Measurements from ENCODE around the gene DPYSL5.

Gene DPYSL5

GRCh38 chr2:26970244-26970927 is 122.5 kb downstream of the DPYSL5 start, which contains the start of gene MAPRE3:
MAPRE3 (plus strand) TSS chr2:26970637; CDS start chr2:27022219, 51,582 bp downstream.
- H3K18ac ChIP-seq (ENCODE audit: low read length), result no peak within 1 kb of the TSS
- no peak within 1 kb of the TSS for H4K8ac ChIP-seq (ENCODE audit: low read depth, low read length)
- no peak within 1 kb of the TSS for H4K5ac ChIP-seq (ENCODE audit: low read length)
- no peaks in the 10 kb centered on the region for H3K36me3 ChIP-seq (ENCODE audit: control insufficient read depth, insufficient read depth, low read length)
- no peak within 1 kb of the TSS for H3K27ac ChIP-seq (ENCODE audit: low read depth, low read length)
- no peak within 1 kb of the TSS for H2BK5ac ChIP-seq (ENCODE audit: low read length)
- no peaks in the 10 kb centered on the region for H3K4me1 ChIP-seq (ENCODE audit: control insufficient read depth, low read depth, low read length)
- no peaks in the 10 kb centered on the region for H3K79me2 ChIP-seq (ENCODE audit: control insufficient read depth, insufficient read depth, low read length)
- no CpG with 5 or more reads among the region's 69 CpGs for WGBS (ENCODE audit: extremely low coverage, insufficient coverage, low lambda C conversion rate)
- H3K56ac ChIP-seq (ENCODE audit: low read length), result peak within 1 kb of the TSS; percentile 68
- peak; percentile 97 for DNase-seq
- no peak within 1 kb of the TSS for H2AK5ac ChIP-seq (ENCODE audit: low read length)
- no peak within 1 kb of the TSS for H2BK120ac ChIP-seq (ENCODE audit: low read depth, low read length)
- H2BK15ac ChIP-seq (replicated peaks; ENCODE audit: low read depth), result no peak within 1 kb of the TSS
- peaks cover 4% of the 10 kb centered on the region for H3K27me3 ChIP-seq (ENCODE audit: insufficient read depth, low read length, poor library complexity)
- H3K4me2 ChIP-seq (ENCODE audit: low read length), result peak within 1 kb of the TSS; percentile 95
- peak within 1 kb of the TSS; percentile 57 for H3K4me3 ChIP-seq (ENCODE audit: low read length)
- H3K23ac ChIP-seq (ENCODE audit: low read length), result no peak within 1 kb of the TSS
- peak within 1 kb of the TSS; percentile 62 for H3K9ac ChIP-seq (ENCODE audit: low read length)
- no peak within 1 kb of the TSS for H3K4ac ChIP-seq (ENCODE audit: low read depth, low read length)
- H3K79me1 ChIP-seq (ENCODE audit: low read length), result no peaks in the 10 kb centered on the region

- H2BK120ac ChIP-seq (ENCODE audit: low read depth, low read length), result no peak overlapping the region
- no peak overlapping the region for H3K18ac ChIP-seq (ENCODE audit: low read length)
- peaks cover 4% of the 10 kb centered on the region for H3K27me3 ChIP-seq (ENCODE audit: insufficient read depth, low read length, poor library complexity)
- WGBS (ENCODE audit: extremely low coverage, insufficient coverage, low lambda C conversion rate), result no CpG with 5 or more reads among the region's 34 CpGs
- H2BK5ac ChIP-seq (ENCODE audit: low read length), result no peak overlapping the region
- no peaks in the 10 kb centered on the region for H3K36me3 ChIP-seq (ENCODE audit: control insufficient read depth, insufficient read depth, low read length)
- H3K9ac ChIP-seq (ENCODE audit: low read length), result peak overlapping the region; percentile 62
- H3K56ac ChIP-seq (ENCODE audit: low read length), result peak overlapping the region; percentile 68
- no peaks in the 10 kb centered on the region for H3K79me2 ChIP-seq (ENCODE audit: control insufficient read depth, insufficient read depth, low read length)
- H3K23ac ChIP-seq (ENCODE audit: low read length), result no peak overlapping the region
- no peaks in the 10 kb centered on the region for H3K79me1 ChIP-seq (ENCODE audit: low read length)
- no peak overlapping the region for H2BK15ac ChIP-seq (replicated peaks; ENCODE audit: low read depth)
- H4K5ac ChIP-seq (ENCODE audit: low read length), result no peak overlapping the region
- H4K8ac ChIP-seq (ENCODE audit: low read depth, low read length), result no peak overlapping the region
- H2AK5ac ChIP-seq (ENCODE audit: low read length), result no peak overlapping the region
- peak overlapping the region; percentile 72 for H3K4me2 ChIP-seq (ENCODE audit: low read length)
- H3K4me1 ChIP-seq (ENCODE audit: control insufficient read depth, low read depth, low read length), result no peaks in the 10 kb centered on the region
- DNase-seq, result peak; percentile 57
- H3K27ac ChIP-seq (ENCODE audit: low read depth, low read length), result no peak overlapping the region
- H3K4ac ChIP-seq (ENCODE audit: low read depth, low read length), result no peak overlapping the region
- peak overlapping the region; percentile 38 for H3K4me3 ChIP-seq (ENCODE audit: low read length)
Observed at GRCh38 chr2:26970928-26971627, 123.1 kb downstream of the DPYSL5 start.

- no peak overlapping the region for H2AK5ac ChIP-seq (ENCODE audit: low read length)
- no peak overlapping the region for H4K8ac ChIP-seq (ENCODE audit: low read depth, low read length)
- no peak overlapping the region for H3K56ac ChIP-seq (ENCODE audit: low read length)
- no peaks in the 10 kb centered on the region for H3K79me1 ChIP-seq (ENCODE audit: low read length)
- no peak overlapping the region for H3K9ac ChIP-seq (ENCODE audit: low read length)
- DNase-seq, result no peak
- no peak overlapping the region for H3K4me2 ChIP-seq (ENCODE audit: low read length)
- H3K4me3 ChIP-seq (ENCODE audit: low read length), result no peak overlapping the region
- H3K4ac ChIP-seq (ENCODE audit: low read depth, low read length), result no peak overlapping the region
- no peak overlapping the region for H3K27ac ChIP-seq (ENCODE audit: low read depth, low read length)
- no peaks in the 10 kb centered on the region for H3K36me3 ChIP-seq (ENCODE audit: control insufficient read depth, insufficient read depth, low read length)
- H3K79me2 ChIP-seq (ENCODE audit: control insufficient read depth, insufficient read depth, low read length), result no peaks in the 10 kb centered on the region
- no peaks in the 10 kb centered on the region for H3K4me1 ChIP-seq (ENCODE audit: control insufficient read depth, low read depth, low read length)
- H4K5ac ChIP-seq (ENCODE audit: low read length), result no peak overlapping the region
- no peak overlapping the region for H2BK5ac ChIP-seq (ENCODE audit: low read length)
- H3K18ac ChIP-seq (ENCODE audit: low read length), result no peak overlapping the region
- no peak overlapping the region for H2BK15ac ChIP-seq (replicated peaks; ENCODE audit: low read depth)
- no peak overlapping the region for H3K23ac ChIP-seq (ENCODE audit: low read length)
- no peak overlapping the region for H2BK120ac ChIP-seq (ENCODE audit: low read depth, low read length)
- no CpG with 5 or more reads among the region's 9 CpGs for WGBS (ENCODE audit: extremely low coverage, insufficient coverage, low lambda C conversion rate)
- peaks cover 4% of the 10 kb centered on the region for H3K27me3 ChIP-seq (ENCODE audit: insufficient read depth, low read length, poor library complexity)
Observed at GRCh38 chr2:26971911-26972786, 124.2 kb downstream of the DPYSL5 start.

GRCh38 chr2:26974352-26974751 is 126.4 kb downstream of the DPYSL5 start:
- Histone ChIP-seq H2BK5ac (ENCODE audit: low read length) (no peak overlapping the region), H3K23ac (ENCODE audit: low read length) (no peak overlapping the region), H2BK15ac (replicated peaks; ENCODE audit: low read depth) (no peak overlapping the region), H3K4me1 (ENCODE audit: control insufficient read depth, low read depth, low read length) (no peaks in the 10 kb centered on the region), H2AK5ac (ENCODE audit: low read length) (no peak overlapping the region), H3K27me3 (ENCODE audit: insufficient read depth, low read length, poor library complexity) (no peaks in the 10 kb centered on the region), H2BK120ac (ENCODE audit: low read depth, low read length) (no peak overlapping the region), H3K27ac (ENCODE audit: low read depth, low read length) (no peak overlapping the region), H3K4me3 (ENCODE audit: low read length) (no peak overlapping the region), H3K18ac (ENCODE audit: low read length) (no peak overlapping the region), H3K4ac (ENCODE audit: low read depth, low read length) (no peak overlapping the region), H4K5ac (ENCODE audit: low read length) (no peak overlapping the region), H3K4me2 (ENCODE audit: low read length) (no peak overlapping the region), H3K9ac (ENCODE audit: low read length) (no peak overlapping the region), H3K56ac (ENCODE audit: low read length) (no peak overlapping the region), H4K8ac (ENCODE audit: low read depth, low read length) (no peak overlapping the region), H3K79me2 (ENCODE audit: control insufficient read depth, insufficient read depth, low read length) (no peaks in the 10 kb centered on the region), H3K36me3 (ENCODE audit: control insufficient read depth, insufficient read depth, low read length) (no peaks in the 10 kb centered on the region), H3K79me1 (ENCODE audit: low read length) (no peaks in the 10 kb centered on the region)
- DNase-seq, result no peak
- WGBS (ENCODE audit: extremely low coverage, insufficient coverage, low lambda C conversion rate), result no CpG with 5 or more reads among the region's 5 CpGs

- no CpG with 5 or more reads among the region's 2 CpGs for WGBS (ENCODE audit: extremely low coverage, insufficient coverage, low lambda C conversion rate)
- H3K4me3 ChIP-seq (ENCODE audit: low read length), result no peak overlapping the region
Observed at GRCh38 chr2:26975102-26975501, 127.2 kb downstream of the DPYSL5 start.

More at GRCh38 chr2:26975102-26975501, 127.2 kb downstream of the DPYSL5 start:
- Histone ChIP-seq H3K56ac (ENCODE audit: low read length) (no peak overlapping the region), H2BK120ac (ENCODE audit: low read depth, low read length) (no peak overlapping the region), H2BK15ac (replicated peaks; ENCODE audit: low read depth) (no peak overlapping the region), H2BK5ac (ENCODE audit: low read length) (no peak overlapping the region), H3K4me2 (ENCODE audit: low read length) (no peak overlapping the region), H3K23ac (ENCODE audit: low read length) (no peak overlapping the region), H4K5ac (ENCODE audit: low read length) (no peak overlapping the region), H3K9ac (ENCODE audit: low read length) (no peak overlapping the region), H4K8ac (ENCODE audit: low read depth, low read length) (no peak overlapping the region), H3K79me1 (ENCODE audit: low read length) (no peaks in the 10 kb centered on the region), H3K18ac (ENCODE audit: low read length) (no peak overlapping the region), H3K27me3 (ENCODE audit: insufficient read depth, low read length, poor library complexity) (no peaks in the 10 kb centered on the region), H3K27ac (ENCODE audit: low read depth, low read length) (no peak overlapping the region), H2AK5ac (ENCODE audit: low read length) (no peak overlapping the region), H3K4ac (ENCODE audit: low read depth, low read length) (no peak overlapping the region), H3K79me2 (ENCODE audit: control insufficient read depth, insufficient read depth, low read length) (no peaks in the 10 kb centered on the region), H3K36me3 (ENCODE audit: control insufficient read depth, insufficient read depth, low read length) (no peaks in the 10 kb centered on the region), H3K4me1 (ENCODE audit: control insufficient read depth, low read depth, low read length) (no peaks in the 10 kb centered on the region)
- no peak for DNase-seq

All from mesendoderm (in vitro differentiated cells).